ENCODE results near the gene LIFR.

Gene LIFR

GRCh38 chr5:38535248-38535750 lies 21.1 kb downstream of the LIFR start:
- no peak for TF ChIP-seq CTCF (IDR thresholded peaks at IDR 0.05; ENCODE audit: borderline replicate concordance, control extremely low read depth, extremely low read depth, insufficient read depth, missing control alignments)
- in situ Hi-C loops (cut with MboI; ENCODE audit: low sequenced_read_pairs, unreplicated experiment) = no loop called here
- DNase-seq (ENCODE audit: low spot score) = no peak

GRCh38 chr5:38534156-38534453 lies 22.3 kb downstream of the LIFR start:
- TF ChIP-seq CTCF (IDR thresholded peaks at IDR 0.05; ENCODE audit: borderline replicate concordance, control extremely low read depth, extremely low read depth, insufficient read depth, missing control alignments) = no peak
- in situ Hi-C loops (cut with MboI; ENCODE audit: low sequenced_read_pairs, unreplicated experiment) = no loop called here
- no peak for DNase-seq (ENCODE audit: low spot score)

GRCh38 chr5:38533286-38534155 lies 22.9 kb downstream of the LIFR start:
- in situ Hi-C loops (cut with MboI; ENCODE audit: low sequenced_read_pairs, unreplicated experiment) = no loop called here
- no peak for DNase-seq (ENCODE audit: low spot score)
- TF ChIP-seq CTCF (IDR thresholded peaks at IDR 0.05; ENCODE audit: borderline replicate concordance, control extremely low read depth, extremely low read depth, insufficient read depth, missing control alignments) = no peak

- in situ Hi-C loops (cut with MboI; ENCODE audit: low sequenced_read_pairs, unreplicated experiment) = no loop called here
- no peak for DNase-seq (ENCODE audit: low spot score)
- no peak for TF ChIP-seq CTCF (IDR thresholded peaks at IDR 0.05; ENCODE audit: borderline replicate concordance, control extremely low read depth, extremely low read depth, insufficient read depth, missing control alignments)
These were observed 24.2 kb downstream of the LIFR start for GRCh38 chr5:38532165-38532669.

GRCh38 chr5:38531518-38531917 lies 24.9 kb downstream of the LIFR start:
- in situ Hi-C loops (cut with MboI; ENCODE audit: low sequenced_read_pairs, unreplicated experiment) = no loop called here
- TF ChIP-seq CTCF (IDR thresholded peaks at IDR 0.05; ENCODE audit: borderline replicate concordance, control extremely low read depth, extremely low read depth, insufficient read depth, missing control alignments) = no peak
- DNase-seq (ENCODE audit: low spot score) = no peak

- no peak for DNase-seq (ENCODE audit: low spot score)
- in situ Hi-C loops (cut with MboI; ENCODE audit: low sequenced_read_pairs, unreplicated experiment) = no loop called here
- no peak for TF ChIP-seq CTCF (IDR thresholded peaks at IDR 0.05; ENCODE audit: borderline replicate concordance, control extremely low read depth, extremely low read depth, insufficient read depth, missing control alignments)
These were observed 26.3 kb downstream of the LIFR start for GRCh38 chr5:38529955-38530646.
